HFF-Myc (cell line): ENCODE data around the gene EXOC6B.

ENCODE experiments used
- DNase-seq: peaks from one replicate; pipeline ENCODE4 v3.0.0-alpha.2; 2011; ENCODE audit warnings: low read depth; ENCODE audit errors: extremely low read depth
- H3K4me3 ChIP-seq: replicated peaks from 2 replicates; pipeline ENCODE4 v1.5.1; 2011; ENCODE audit warnings: low read depth, mild to moderate bottlenecking, control low read depth, low read length
- TF ChIP-seq, protein P1 (sequence below): IDR thresholded peaks from 2 replicates; pipeline ENCODE4 v1.5.1; 2012; ENCODE audit warnings: mild to moderate bottlenecking, low read depth, low read length, control low read depth; ENCODE audit errors: missing control alignments

EXOC6B gene

DNA sequence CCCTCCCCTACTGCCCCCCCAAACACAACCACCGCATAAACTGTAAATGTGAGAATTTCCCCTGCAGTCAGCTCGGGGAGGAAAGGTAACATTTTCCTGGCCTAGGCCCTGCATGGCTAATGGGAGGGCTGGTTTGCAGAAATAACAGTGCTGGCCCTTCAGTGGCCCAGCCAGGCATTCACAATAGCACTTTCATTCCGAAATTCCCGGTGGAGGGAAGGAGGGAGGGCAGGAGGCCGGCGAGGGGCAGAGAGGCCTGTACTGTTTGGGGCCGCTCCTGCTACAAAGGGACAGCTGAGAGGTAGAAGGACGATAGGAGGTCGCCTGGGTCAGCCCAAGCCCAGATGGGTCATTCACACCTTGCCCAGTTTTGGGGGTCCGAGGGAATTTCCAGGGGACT, 689.5 kb downstream of the EXOC6B start:
- DNase-seq: no peak
- no peak overlapping the region for H3K4me3 ChIP-seq
- TF ChIP-seq, protein P1, sequence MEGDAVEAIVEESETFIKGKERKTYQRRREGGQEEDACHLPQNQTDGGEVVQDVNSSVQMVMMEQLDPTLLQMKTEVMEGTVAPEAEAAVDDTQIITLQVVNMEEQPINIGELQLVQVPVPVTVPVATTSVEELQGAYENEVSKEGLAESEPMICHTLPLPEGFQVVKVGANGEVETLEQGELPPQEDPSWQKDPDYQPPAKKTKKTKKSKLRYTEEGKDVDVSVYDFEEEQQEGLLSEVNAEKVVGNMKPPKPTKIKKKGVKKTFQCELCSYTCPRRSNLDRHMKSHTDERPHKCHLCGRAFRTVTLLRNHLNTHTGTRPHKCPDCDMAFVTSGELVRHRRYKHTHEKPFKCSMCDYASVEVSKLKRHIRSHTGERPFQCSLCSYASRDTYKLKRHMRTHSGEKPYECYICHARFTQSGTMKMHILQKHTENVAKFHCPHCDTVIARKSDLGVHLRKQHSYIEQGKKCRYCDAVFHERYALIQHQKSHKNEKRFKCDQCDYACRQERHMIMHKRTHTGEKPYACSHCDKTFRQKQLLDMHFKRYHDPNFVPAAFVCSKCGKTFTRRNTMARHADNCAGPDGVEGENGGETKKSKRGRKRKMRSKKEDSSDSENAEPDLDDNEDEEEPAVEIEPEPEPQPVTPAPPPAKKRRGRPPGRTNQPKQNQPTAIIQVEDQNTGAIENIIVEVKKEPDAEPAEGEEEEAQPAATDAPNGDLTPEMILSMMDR: no peak

DNA sequence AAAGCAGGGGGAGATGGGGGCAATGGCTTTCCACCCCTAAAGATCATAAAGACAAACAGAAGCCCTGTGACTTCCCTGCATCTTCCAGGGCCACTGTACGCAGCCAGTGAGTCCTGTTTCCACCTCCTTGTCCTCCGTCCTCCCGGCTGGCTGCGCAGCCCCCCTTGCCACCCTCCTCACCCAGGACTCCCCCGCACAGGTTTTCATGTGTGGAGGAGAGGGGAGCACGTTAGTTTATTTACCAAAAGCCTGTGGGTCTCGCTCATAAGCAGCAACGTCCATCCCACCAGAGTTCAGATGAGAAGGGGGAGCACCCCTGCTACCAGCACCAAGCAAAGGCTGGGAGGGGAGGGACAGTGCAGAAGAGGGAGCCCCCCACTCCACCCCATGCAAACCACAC, 689.9 kb downstream of the EXOC6B start:
- TF ChIP-seq, protein P1: no peak
- no peak for DNase-seq
- H3K4me3 ChIP-seq: no peak overlapping the region

DNA sequence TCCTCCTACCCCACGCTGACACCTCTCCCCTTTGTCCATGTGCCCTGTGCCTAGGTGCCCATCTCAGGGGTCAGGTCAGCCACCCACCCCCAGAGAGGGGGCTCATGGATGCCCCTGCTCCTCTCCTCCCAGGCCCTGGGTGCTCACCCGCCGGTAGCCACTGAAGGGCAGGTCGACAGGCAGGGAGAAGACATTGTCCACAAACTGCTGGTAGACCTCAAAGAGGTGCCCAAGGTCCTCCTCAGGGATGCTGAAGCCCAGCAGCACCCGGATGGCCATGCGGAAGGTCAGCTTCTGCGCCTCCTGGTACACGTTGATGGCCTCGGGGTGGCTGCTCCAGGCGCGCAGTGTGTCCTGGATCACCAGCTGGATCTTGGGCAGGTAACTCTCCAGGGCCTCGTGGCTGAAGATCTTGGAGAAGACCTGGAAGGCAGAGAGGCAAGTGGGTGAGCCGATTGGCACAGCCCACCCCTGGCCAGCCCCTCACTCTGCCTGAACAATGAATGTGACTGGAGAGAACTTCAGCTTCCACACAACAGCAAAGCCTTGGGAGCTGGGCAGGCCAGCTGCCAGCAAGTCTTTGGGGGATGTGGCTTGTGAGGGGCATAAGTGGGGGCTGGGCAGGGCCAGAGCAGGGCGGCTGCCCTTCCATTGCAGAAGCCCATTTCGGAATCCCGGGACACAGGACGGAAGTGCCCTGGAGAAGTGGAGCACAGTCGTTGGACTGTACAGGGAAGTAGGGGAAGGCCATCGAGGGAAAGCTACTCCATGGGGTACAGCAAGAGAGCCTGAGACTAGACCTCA, 690.6 kb downstream of the EXOC6B start:
- H3K4me3 ChIP-seq: no peak overlapping the region
- TF ChIP-seq, protein P1: no peak
- no peak for DNase-seq

DNA sequence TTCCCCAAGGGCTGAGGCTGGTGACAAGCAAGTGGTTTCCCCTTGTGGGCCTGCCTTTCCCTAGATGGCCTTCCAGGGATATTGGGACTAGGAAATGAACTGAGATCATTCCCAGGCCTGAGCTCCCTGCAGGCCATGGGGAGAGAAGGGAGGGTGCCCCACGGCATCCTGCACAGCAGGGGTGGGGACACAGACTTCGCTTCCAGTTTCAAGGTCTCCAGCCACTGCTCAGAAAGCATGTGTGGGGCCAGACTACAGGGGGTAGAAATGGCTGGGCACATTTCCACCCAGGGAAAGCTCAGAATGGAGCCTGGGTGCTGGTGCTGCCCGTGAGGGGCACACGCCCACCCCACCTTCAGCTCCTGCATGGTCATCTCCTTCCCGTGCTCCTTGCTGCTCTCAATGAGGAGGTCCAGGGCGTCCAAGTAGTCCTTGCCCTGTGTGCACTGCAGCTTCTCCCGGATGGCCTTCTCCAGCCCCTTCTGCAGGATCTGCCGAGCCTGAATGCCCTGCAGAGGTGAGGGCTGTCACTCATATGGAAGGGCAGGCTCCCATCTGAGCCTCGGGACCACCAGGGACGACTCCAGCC, 691.3 kb downstream of the EXOC6B start:
- no peak for DNase-seq
- no peak overlapping the region for H3K4me3 ChIP-seq
- TF ChIP-seq, protein P1: no peak

DNA sequence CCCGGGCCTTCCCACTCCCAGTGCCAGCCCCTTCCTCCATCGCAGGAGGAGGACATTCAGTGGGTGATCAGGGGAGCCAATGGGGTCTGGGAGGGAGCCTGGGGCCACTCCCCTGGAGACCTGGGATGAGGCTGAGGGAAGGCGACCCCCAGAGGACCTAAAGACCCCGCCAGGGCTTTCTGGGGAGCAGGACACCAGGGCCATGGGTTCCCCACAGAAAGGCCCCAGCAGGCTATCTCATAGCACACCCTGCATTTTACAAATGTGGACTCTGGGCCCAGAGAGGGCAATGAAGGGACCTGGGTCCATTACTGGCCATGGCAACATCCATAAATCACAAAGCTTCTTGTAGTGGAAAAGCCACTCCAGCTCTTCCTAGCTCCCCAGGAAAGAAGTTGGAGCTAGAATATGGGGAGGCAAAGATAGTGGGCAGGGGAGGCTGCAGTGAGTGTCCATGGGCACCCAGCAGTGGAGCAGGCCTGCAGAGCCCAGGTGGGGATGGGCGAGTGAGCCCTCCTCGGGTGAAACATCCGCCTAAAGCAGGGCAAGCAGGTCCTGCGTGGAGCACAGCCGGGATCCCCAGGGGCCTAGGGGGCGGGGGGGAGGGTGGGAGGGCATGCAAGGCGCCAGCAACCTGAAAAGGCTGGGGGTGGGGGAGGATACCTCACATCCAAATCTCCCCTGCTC, 692.0 kb downstream of the EXOC6B start:
- TF ChIP-seq, protein P1: no peak
- no peak overlapping the region for H3K4me3 ChIP-seq
- no peak for DNase-seq

DNA sequence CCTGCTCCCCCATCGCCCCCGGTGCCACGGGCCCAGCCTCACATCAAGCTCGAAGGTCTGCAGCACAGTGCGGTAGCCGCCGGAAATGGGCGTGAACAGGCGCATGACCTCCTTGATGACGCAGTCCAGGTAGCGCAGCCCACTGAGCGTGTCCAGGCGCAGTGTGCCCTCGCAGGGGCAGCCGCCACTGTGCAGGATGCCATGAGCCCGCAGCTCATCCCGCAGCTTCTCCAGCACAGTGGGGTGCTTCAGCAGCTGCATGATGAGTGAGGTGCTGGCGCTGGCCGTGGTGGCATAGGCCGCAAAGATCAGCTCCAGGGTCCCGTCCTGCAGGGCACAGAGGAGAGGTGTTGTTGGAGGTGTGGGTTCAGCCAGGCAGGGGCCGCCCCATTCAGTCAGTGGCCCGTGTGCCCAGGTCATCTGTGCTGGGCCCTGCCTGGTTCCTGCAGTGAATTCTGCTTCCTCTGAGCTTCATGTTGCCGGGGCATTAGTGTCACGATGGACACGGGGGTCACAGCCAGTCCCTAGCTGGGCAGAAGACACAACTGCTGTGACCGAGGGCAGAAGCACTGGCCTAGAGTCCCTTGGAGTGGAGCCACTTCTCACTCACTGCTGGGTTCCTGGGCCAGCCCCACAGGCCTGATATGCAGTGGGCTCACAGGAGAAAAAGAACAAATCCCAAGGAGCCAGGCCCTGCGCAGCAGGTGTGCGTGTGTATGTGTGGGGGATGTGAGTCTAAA, 692.7 kb downstream of the EXOC6B start:
- no peak overlapping the region for H3K4me3 ChIP-seq
- TF ChIP-seq, protein P1: no peak
- no peak for DNase-seq
